ENCODE data around the gene KPNA1. TPM values are rescaled to one million over a fixed set of nuclear protein-coding genes. Genes with fewer than 3 reads are reported as not detected.

KPNA1 gene
- total RNA-seq, 2 donors from 2014 or later, result 30.7 to 59.2 TPM

DNA sequence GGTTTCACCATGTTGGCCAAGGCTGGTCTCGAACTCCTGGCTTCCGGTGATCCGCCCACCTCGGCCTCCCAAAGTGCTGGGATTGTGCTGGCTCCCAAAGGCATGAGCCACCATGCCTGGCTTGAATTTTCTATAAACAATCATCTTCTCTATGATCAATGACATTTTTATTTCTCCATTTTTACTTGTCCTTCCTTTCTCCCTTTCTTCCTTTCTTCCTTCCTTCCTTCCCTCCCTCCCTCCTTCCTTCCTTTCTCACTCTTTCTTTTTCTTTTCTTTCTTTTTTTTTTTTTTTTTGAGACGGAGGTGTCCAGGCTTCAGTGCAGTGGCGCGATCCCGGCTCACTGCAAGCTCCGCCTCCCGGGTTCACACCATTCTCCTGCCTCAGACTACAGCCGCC lies 8.6 kb upstream of the KPNA1 start:
- DNase-seq (ENCODE audit: low spot score) (no peak), ATAC-seq (ENCODE audit: insufficient number of reproducible peaks, low FRiP score, low read depth) (no peak)
- Histone ChIP-seq H3K9me3 (no peaks in the 10 kb centered on the region), H3K27ac (no peak overlapping the region), H3K4me1 (ENCODE audit: control insufficient read depth in 1 of 2, low read depth in 2 of 2) (no peaks in the 10 kb centered on the region), H3K27me3 (replicated peaks; ENCODE audit: insufficient read depth) (no peaks in the 10 kb centered on the region), H3K4me3 (no peak overlapping the region), H3K36me3 (peaks cover 5% of the 10 kb centered on the region)
- TF ChIP-seq, protein P1, sequence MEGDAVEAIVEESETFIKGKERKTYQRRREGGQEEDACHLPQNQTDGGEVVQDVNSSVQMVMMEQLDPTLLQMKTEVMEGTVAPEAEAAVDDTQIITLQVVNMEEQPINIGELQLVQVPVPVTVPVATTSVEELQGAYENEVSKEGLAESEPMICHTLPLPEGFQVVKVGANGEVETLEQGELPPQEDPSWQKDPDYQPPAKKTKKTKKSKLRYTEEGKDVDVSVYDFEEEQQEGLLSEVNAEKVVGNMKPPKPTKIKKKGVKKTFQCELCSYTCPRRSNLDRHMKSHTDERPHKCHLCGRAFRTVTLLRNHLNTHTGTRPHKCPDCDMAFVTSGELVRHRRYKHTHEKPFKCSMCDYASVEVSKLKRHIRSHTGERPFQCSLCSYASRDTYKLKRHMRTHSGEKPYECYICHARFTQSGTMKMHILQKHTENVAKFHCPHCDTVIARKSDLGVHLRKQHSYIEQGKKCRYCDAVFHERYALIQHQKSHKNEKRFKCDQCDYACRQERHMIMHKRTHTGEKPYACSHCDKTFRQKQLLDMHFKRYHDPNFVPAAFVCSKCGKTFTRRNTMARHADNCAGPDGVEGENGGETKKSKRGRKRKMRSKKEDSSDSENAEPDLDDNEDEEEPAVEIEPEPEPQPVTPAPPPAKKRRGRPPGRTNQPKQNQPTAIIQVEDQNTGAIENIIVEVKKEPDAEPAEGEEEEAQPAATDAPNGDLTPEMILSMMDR (IDR thresholded peaks at IDR 0.05), result no peak

DNA sequence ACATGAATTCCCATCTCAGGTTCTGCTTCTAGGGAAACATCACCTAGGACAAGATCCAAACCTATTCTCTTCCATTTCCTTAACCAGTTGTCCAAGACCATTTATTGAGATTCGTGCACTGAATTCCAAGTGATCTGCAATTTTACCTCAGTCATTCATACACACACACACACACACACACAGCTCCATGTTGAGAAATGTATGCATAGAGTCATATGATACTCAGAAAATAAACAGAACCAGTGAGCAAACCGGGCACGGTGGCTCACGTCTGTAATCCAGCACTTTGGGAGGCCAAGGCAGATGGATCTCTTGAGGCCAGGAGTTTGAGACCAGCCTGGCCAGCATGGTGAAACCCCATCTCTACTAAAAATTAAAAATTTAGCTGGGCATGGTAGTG lies 6.1 kb upstream of the KPNA1 start:
- DNase-seq (ENCODE audit: low spot score) (no peak), ATAC-seq (ENCODE audit: insufficient number of reproducible peaks, low FRiP score, low read depth) (no peak)
- H3K4me1 ChIP-seq (ENCODE audit: control insufficient read depth in 1 of 2, low read depth in 2 of 2), result no peaks in the 10 kb centered on the region
- H3K27ac ChIP-seq, result no peak overlapping the region
- TF ChIP-seq, protein P1 (IDR thresholded peaks at IDR 0.05), result no peak
- H3K4me3 ChIP-seq, result no peak overlapping the region
- H3K9me3 ChIP-seq, result no peaks in the 10 kb centered on the region
- no peaks in the 10 kb centered on the region for H3K36me3 ChIP-seq
- H3K27me3 ChIP-seq (replicated peaks; ENCODE audit: insufficient read depth), result no peaks in the 10 kb centered on the region

DNA sequence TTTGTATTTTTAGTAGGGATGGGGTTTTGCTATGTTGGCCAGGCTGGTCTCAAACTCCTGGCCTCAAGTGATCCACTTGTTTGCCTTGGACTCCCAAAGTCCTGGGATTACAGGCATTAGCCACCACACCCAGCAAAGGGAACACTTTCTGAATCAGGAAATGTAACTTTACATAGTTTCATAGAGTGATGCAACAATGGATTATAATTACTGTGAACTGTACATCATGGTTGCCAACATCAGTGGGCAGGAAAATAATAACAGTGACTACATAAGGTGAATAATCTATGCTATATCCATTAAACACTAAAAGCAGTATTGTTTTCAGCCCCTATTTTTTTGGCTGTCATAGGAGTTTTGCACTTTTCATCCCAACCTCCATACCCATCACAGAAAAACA lies 5.0 kb upstream of the KPNA1 start:
- ATAC-seq (ENCODE audit: insufficient number of reproducible peaks, low FRiP score, low read depth), result no peak
- TF ChIP-seq, protein P1 (IDR thresholded peaks at IDR 0.05), result no peak

DNA sequence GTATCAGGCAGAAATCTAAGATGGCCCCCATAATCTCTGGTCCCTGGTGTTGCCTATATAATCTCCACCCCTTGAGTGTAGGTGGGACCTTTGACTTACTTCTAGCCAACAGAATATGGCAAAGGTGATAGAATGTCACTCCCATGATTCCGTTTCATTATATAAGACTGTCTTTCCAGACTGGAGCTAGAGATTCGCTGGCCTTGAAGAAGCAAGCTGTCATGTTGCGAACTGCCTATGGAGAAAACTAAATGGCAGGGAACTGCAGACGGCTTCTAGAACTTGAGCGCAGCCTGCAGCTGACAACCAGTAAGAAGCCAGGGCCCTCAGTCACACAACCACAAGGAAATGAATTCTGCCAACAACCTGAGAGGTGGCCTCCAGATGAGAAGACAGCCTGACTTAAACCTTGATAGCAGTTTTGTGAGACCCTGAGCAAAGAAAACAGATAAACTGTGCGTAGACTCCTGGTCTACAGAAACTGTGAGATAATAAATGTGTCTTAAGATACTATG lies 2.2 kb upstream of the KPNA1 start:
- H3K27ac ChIP-seq, result no peak overlapping the region
- TF ChIP-seq, protein P1 (IDR thresholded peaks at IDR 0.05), result no peak
- DNase-seq (ENCODE audit: low spot score), result no peak
- no peaks in the 10 kb centered on the region for H3K27me3 ChIP-seq (replicated peaks; ENCODE audit: insufficient read depth)
- no peaks in the 10 kb centered on the region for H3K36me3 ChIP-seq
- peaks cover 15 to 20% of the 10 kb centered on the region in 2 donors for H3K4me1 ChIP-seq (ENCODE audit: control insufficient read depth in 1 of 2, low read depth in 2 of 2)
- H3K4me3 ChIP-seq, result no peak overlapping the region
- H3K9me3 ChIP-seq, result no peaks in the 10 kb centered on the region
- ATAC-seq (ENCODE audit: insufficient number of reproducible peaks, low FRiP score, low read depth), result no peak

More for the DNA sequence above, 5.0 kb upstream of the KPNA1 start:
- no peaks in the 10 kb centered on the region for H3K9me3 ChIP-seq
- H3K27ac ChIP-seq, result no peak overlapping the region
- no peak for DNase-seq (ENCODE audit: low spot score)
- peaks cover 3 to 4% of the 10 kb centered on the region in 2 donors for H3K4me1 ChIP-seq (ENCODE audit: control insufficient read depth in 1 of 2, low read depth in 2 of 2)
- H3K36me3 ChIP-seq, result no peaks in the 10 kb centered on the region
- H3K27me3 ChIP-seq (replicated peaks; ENCODE audit: insufficient read depth), result no peaks in the 10 kb centered on the region
- no peak overlapping the region for H3K4me3 ChIP-seq

DNA sequence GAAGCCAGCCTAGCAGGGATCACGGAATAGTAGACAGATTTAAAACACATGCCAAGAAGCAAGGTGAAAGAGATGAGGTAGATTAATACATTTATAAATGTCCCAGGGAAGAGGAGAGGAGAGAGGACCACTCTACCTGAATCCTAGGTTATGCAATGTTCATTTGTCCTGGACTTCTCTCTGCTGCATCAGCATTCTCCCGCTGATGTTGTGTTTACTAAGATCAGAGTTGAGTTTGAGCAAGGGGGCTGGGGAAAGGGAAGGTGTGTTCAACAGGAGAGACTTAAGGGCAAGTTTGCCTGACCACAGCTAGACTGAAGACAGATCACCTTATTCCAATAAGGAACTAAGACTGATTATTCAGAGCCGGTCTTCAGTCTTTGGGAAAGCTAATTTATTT lies 1.1 kb upstream of the KPNA1 start:
- DNase-seq (ENCODE audit: low spot score) (no peak), ATAC-seq (ENCODE audit: insufficient number of reproducible peaks, low FRiP score, low read depth) (no peak)
- Histone ChIP-seq H3K4me1 (ENCODE audit: control insufficient read depth in 1 of 2, low read depth in 2 of 2) (peaks cover 22 to 27% of the 10 kb centered on the region in 2 donors), H3K27me3 (replicated peaks; ENCODE audit: insufficient read depth) (no peaks in the 10 kb centered on the region), H3K4me3 (no peak overlapping the region), H3K9me3 (no peaks in the 10 kb centered on the region), H3K27ac (no peak overlapping the region), H3K36me3 (no peaks in the 10 kb centered on the region)
- TF ChIP-seq, protein P1 (IDR thresholded peaks at IDR 0.05), result no peak
